ENCODE measurements around the gene GRIP2. TPM values are rescaled to one million over a fixed set of nuclear protein-coding genes. Genes with fewer than 3 reads are reported as not detected.

GRIP2 gene
- total and polyA plus RNA-seq, 9 of the 15 experiments (the other 6 are each of a cell fraction or from before 2014, with no cell fraction given), result 0.01 TPM; not detected in 7

DNA sequence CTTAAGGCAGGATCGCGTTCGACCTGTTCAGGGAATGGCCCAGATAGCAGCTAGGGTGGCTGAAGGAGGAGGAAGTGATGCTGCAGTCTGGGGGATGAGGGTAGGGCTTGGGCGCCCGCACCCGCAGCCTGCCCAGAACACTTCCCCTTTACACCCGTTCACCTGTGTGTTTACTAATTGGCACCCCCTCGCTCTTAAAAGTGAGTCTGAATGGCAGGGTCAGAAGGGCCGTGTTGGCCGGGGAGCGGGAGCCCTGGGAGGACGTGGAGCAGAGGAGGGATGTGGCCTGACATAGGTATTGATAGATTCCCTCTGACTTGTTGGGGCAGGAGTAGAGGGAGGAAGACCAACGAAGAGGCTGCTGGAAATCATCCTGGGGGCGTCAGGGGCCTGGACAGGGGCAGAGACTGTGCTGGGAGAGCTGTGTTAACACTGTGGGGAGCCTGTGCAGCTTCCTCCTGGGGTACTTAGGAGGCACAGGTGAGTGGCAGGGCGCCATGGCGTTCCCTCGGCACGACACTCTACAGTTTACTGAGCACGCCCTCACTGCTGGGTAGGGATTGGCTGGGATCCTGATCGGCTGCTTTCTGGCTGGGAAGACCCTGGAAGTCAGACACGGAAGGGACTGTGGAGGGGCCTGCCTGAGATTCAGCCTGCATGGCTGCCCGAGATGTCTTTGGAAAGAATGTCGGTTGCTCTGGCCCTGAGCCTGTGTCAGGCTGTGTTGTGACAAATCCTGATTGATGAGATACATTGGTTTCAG is 86.1 kb downstream of the GRIP2 start:
- H3K9me1 ChIP-seq (ENCODE audit: control insufficient read depth, insufficient read depth, low read length), result peaks cover 3% of the 10 kb centered on the region
- H2AFZ ChIP-seq (ENCODE audit: low read depth, low read length), result no peak overlapping the region
- H3K27me3 ChIP-seq (ENCODE audit: control insufficient read depth in 2 of 2, insufficient read depth in 2 of 2, low read length in 2 of 2), result no peaks in the 10 kb centered on the region
- no peak overlapping the region for H3K27ac ChIP-seq (ENCODE audit: extremely low read depth, low read depth, low read length)
- POLR2A ChIA-PET, result interaction anchor here (0.6 to 1.3 kb wide), 7 partner anchors 10 to 247 kb away, joined by 3 read pairs; no protein-coding TSS in a partner anchor
- in situ Hi-C loops (cut with MboI) (no loop called here), intact Hi-C loops (cut with micrococcal nuclease) (no loop called here)
- BruUV-seq (replicated peaks), result no TSS peak
- H3K9ac ChIP-seq (ENCODE audit: insufficient read depth in 1 of 2, low read depth in 2 of 2, low read length in 2 of 2), result peak overlapping the region in 1 of 2 experiments; percentile 49; a peak in 1 of 4 replicates
- 87% methylated on average over 23 of the region's 23 CpGs for WGBS (ENCODE audit: insufficient coverage, low coverage, missing lambda C conversion rate)
- FAIRE-seq, result no peak
- no peaks in the 10 kb centered on the region for H3K79me2 ChIP-seq (ENCODE audit: control insufficient read depth, insufficient read depth, low read length)
- H4K20me1 ChIP-seq (replicated peaks; ENCODE audit: control insufficient read depth, insufficient read depth, low read length), result peaks cover 3% of the 10 kb centered on the region; the same call in 1 of the 2 replicates
- no peak overlapping the region for H3K4me3 ChIP-seq
- CTCF ChIA-PET (ENCODE audit: low intra/inter-chr PET ratio), result no interaction called here
- no peaks in the 10 kb centered on the region for H3K9me3 ChIP-seq (replicated peaks; ENCODE audit: control insufficient read depth, insufficient read depth, low read depth, low read length)
- DNase-seq (ENCODE audit: extremely low read depth in 1 of 4, low spot score in 3 of 4), result no peak
- no peak for ATAC-seq
- peaks cover 99% of the 10 kb centered on the region for H3K36me3 ChIP-seq (ENCODE audit: control insufficient read depth, insufficient read depth, low read length)
- peaks cover 5 to 9% of the 10 kb centered on the region in 2 experiments; a peak in 3 of 5 replicates for H3K4me1 ChIP-seq (replicated peaks in 1 of 2; ENCODE audit: control insufficient read depth in 2 of 2, insufficient read depth in 2 of 2, low read length in 2 of 2)
- no peak overlapping the region for H3K4me2 ChIP-seq (ENCODE audit: insufficient read depth, low read length)
- TF ChIP-seq, protein P1, sequence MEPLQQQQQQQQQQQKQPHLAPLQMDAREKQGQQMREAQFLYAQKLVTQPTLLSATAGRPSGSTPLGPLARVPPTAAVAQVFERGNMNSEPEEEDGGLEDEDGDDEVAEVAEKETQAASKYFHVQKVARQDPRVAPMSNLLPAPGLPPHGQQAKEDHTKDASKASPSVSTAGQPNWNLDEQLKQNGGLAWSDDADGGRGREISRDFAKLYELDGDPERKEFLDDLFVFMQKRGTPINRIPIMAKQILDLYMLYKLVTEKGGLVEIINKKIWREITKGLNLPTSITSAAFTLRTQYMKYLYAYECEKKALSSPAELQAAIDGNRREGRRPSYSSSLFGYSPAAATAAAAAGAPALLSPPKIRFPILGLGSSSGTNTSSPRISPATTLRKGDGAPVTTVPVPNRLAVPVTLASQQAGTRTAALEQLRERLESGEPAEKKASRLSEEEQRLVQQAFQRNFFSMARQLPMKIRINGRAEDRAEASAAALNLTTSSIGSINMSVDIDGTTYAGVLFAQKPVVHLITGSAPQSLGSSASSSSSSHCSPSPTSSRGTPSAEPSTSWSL (CRISPR knock-in tag; IDR thresholded peaks at IDR 0.05; ENCODE audit: borderline replicate concordance), result no peak
- TF ChIP-seq POLR2B (IDR thresholded peaks at IDR 0.05; ENCODE audit: low read depth, partially characterized antibody) (peak; percentile 32), POLR2A (conservative IDR thresholded peaks at IDR 0.05) (0 out of 2 replicates have a peak, but pooled peaks have one; percentile 25), SPI1 (IDR thresholded peaks at IDR 0.05; ENCODE audit: borderline replicate concordance, low read depth, low read length) (no peak), RUNX1 (IDR thresholded peaks at IDR 0.05; ENCODE audit: low read depth) (no peak), POLR2G (IDR thresholded peaks at IDR 0.05; ENCODE audit: low read depth, low read length) (peak; percentile 73), ZNF12 (CRISPR knock-in tag; IDR thresholded peaks at IDR 0.05) (no peak), ZNF124 (CRISPR knock-in tag; IDR thresholded peaks at IDR 0.05) (no peak), SMARCA5 (IDR thresholded peaks at IDR 0.05) (no peak), ZC3H4 (CRISPR knock-in tag; IDR thresholded peaks at IDR 0.05; ENCODE audit: borderline replicate concordance) (no peak), HNRNPL (IDR thresholded peaks at IDR 0.05; ENCODE audit: low read depth, low read length) (no peak), POLR2AphosphoS5 (IDR thresholded peaks at IDR 0.05; ENCODE audit: control insufficient read depth, insufficient read depth, low read depth, low read length) (no peak), FOXK2 (conservative IDR thresholded peaks at IDR 0.05 in 1 of 2, IDR thresholded peaks at IDR 0.05 in 1 of 2; ENCODE audit: low read depth in 2 of 2) (no peak)
- TF ChIP-seq, protein P2, sequence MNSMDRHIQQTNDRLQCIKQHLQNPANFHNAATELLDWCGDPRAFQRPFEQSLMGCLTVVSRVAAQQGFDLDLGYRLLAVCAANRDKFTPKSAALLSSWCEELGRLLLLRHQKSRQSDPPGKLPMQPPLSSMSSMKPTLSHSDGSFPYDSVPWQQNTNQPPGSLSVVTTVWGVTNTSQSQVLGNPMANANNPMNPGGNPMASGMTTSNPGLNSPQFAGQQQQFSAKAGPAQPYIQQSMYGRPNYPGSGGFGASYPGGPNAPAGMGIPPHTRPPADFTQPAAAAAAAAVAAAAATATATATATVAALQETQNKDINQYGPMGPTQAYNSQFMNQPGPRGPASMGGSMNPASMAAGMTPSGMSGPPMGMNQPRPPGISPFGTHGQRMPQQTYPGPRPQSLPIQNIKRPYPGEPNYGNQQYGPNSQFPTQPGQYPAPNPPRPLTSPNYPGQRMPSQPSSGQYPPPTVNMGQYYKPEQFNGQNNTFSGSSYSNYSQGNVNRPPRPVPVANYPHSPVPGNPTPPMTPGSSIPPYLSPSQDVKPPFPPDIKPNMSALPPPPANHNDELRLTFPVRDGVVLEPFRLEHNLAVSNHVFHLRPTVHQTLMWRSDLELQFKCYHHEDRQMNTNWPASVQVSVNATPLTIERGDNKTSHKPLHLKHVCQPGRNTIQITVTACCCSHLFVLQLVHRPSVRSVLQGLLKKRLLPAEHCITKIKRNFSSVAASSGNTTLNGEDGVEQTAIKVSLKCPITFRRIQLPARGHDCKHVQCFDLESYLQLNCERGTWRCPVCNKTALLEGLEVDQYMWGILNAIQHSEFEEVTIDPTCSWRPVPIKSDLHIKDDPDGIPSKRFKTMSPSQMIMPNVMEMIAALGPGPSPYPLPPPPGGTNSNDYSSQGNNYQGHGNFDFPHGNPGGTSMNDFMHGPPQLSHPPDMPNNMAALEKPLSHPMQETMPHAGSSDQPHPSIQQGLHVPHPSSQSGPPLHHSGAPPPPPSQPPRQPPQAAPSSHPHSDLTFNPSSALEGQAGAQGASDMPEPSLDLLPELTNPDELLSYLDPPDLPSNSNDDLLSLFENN (IDR thresholded peaks at IDR 0.05; ENCODE audit: low read depth in 2 of 2, low read length in 2 of 2), result no peak
- TF ChIP-seq, protein P3, sequence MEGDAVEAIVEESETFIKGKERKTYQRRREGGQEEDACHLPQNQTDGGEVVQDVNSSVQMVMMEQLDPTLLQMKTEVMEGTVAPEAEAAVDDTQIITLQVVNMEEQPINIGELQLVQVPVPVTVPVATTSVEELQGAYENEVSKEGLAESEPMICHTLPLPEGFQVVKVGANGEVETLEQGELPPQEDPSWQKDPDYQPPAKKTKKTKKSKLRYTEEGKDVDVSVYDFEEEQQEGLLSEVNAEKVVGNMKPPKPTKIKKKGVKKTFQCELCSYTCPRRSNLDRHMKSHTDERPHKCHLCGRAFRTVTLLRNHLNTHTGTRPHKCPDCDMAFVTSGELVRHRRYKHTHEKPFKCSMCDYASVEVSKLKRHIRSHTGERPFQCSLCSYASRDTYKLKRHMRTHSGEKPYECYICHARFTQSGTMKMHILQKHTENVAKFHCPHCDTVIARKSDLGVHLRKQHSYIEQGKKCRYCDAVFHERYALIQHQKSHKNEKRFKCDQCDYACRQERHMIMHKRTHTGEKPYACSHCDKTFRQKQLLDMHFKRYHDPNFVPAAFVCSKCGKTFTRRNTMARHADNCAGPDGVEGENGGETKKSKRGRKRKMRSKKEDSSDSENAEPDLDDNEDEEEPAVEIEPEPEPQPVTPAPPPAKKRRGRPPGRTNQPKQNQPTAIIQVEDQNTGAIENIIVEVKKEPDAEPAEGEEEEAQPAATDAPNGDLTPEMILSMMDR (IDR thresholded peaks at IDR 0.05 in 2 of 3, conservative IDR thresholded peaks at IDR 0.05 in 1 of 3; ENCODE audit: insufficient read depth in 2 of 3, low read depth in 1 of 3, low read length in 3 of 3), result no peak

Measured in K562 (cell line).